ENCODE data around the gene RSPO4. TPM values are rescaled to one million over a fixed set of nuclear protein-coding genes. Genes with fewer than 3 reads are reported as not detected.

Gene RSPO4
- total and polyA plus RNA-seq, 2 of the 13 experiments (the other 11 are each of a cell fraction or from before 2014, with no cell fraction given): not detected

DNA sequence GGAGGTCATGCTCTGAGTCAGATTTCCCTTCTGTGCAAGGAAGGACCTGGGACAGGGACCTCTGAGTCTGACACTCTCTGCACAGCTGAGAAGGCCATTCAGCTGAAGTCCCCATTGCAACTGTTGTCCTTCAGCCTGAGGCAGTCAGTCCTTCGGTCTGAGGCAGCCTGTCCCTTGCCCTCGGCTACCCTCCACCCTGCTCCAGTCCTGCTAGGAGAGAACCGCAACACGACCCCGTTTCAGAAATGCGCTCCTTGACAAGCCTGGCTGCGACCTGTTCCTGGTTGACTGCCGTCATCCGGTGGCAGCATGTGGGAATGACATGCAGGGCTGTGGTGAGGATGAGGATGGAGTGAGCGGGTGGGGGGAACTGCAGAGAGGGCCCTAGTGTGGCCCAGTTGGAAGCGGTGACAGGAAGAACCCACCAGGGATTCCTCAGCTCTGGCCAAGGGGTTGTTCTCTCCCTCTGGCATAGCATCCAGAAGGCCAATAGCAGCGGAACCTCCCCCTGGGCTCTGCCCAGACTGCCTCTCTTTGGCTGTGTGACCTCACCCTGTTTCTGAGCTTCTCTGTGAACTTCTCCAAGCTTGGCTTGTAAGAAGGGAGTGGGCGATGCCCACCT lies 45.7 kb downstream of the RSPO4 start (continued):
- TF ChIP-seq, protein P1, sequence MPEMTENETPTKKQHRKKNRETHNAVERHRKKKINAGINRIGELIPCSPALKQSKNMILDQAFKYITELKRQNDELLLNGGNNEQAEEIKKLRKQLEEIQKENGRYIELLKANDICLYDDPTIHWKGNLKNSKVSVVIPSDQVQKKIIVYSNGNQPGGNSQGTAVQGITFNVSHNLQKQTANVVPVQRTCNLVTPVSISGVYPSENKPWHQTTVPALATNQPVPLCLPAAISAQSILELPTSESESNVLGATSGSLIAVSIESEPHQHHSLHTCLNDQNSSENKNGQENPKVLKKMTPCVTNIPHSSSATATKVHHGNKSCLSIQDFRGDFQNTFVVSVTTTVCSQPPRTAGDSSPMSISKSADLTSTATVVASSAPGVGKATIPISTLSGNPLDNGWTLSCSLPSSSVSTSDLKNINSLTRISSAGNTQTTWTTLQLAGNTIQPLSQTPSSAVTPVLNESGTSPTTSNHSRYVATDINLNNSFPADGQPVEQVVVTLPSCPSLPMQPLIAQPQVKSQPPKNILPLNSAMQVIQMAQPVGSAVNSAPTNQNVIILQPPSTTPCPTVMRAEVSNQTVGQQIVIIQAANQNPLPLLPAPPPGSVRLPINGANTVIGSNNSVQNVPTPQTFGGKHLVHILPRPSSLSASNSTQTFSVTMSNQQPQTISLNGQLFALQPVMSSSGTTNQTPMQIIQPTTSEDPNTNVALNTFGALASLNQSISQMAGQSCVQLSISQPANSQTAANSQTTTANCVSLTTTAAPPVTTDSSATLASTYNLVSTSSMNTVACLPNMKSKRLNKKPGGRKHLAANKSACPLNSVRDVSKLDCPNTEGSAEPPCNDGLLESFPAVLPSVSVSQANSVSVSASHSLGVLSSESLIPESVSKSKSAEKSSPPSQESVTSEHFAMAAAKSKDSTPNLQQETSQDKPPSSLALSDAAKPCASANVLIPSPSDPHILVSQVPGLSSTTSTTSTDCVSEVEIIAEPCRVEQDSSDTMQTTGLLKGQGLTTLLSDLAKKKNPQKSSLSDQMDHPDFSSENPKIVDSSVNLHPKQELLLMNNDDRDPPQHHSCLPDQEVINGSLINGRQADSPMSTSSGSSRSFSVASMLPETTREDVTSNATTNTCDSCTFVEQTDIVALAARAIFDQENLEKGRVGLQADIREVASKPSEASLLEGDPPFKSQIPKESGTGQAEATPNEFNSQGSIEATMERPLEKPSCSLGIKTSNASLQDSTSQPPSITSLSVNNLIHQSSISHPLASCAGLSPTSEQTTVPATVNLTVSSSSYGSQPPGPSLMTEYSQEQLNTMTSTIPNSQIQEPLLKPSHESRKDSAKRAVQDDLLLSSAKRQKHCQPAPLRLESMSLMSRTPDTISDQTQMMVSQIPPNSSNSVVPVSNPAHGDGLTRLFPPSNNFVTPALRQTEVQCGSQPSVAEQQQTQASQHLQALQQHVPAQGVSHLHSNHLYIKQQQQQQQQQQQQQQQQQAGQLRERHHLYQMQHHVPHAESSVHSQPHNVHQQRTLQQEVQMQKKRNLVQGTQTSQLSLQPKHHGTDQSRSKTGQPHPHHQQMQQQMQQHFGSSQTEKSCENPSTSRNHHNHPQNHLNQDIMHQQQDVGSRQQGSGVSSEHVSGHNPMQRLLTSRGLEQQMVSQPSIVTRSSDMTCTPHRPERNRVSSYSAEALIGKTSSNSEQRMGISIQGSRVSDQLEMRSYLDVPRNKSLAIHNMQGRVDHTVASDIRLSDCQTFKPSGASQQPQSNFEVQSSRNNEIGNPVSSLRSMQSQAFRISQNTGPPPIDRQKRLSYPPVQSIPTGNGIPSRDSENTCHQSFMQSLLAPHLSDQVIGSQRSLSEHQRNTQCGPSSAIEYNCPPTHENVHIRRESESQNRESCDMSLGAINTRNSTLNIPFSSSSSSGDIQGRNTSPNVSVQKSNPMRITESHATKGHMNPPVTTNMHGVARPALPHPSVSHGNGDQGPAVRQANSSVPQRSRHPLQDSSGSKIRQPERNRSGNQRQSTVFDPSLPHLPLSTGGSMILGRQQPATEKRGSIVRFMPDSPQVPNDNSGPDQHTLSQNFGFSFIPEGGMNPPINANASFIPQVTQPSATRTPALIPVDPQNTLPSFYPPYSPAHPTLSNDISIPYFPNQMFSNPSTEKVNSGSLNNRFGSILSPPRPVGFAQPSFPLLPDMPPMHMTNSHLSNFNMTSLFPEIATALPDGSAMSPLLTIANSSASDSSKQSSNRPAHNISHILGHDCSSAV (CRISPR knock-in tag; IDR thresholded peaks at IDR 0.05; ENCODE audit: borderline replicate concordance): no peak
- TF ChIP-seq TCF12 (IDR thresholded peaks at IDR 0.05): no peak
- no peak for TF ChIP-seq TCF12 (CRISPR knock-in tag; IDR thresholded peaks at IDR 0.05)
- TF ChIP-seq ZNF672 (CRISPR knock-in tag; IDR thresholded peaks at IDR 0.05): 0 out of 2 replicates have a peak, but pooled peaks have one; percentile 62
- no peak; the same call in 1 of the 2 replicates for TF ChIP-seq ZSCAN31 (CRISPR knock-in tag; IDR thresholded peaks at IDR 0.05; ENCODE audit: low read depth)
- no peak for TF ChIP-seq JDP2 (CRISPR knock-in tag; IDR thresholded peaks at IDR 0.05; ENCODE audit: borderline replicate concordance)
- peak; percentile 18 for TF ChIP-seq YY1 (IDR thresholded peaks at IDR 0.05; ENCODE audit: insufficient read depth, insufficient replicate concordance, low read depth, low read length)
- TF ChIP-seq NFIC (IDR thresholded peaks at IDR 0.05; ENCODE audit: low read length): no peak
- TF ChIP-seq SALL2 (CRISPR knock-in tag; IDR thresholded peaks at IDR 0.05): no peak; the same call in 1 of the 2 replicates
- TF ChIP-seq, protein P2, sequence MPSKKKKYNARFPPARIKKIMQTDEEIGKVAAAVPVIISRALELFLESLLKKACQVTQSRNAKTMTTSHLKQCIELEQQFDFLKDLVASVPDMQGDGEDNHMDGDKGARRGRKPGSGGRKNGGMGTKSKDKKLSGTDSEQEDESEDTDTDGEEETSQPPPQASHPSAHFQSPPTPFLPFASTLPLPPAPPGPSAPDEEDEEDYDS (CRISPR knock-in tag; IDR thresholded peaks at IDR 0.05): peak; percentile 55; the same call in 1 of the 2 replicates
- TF ChIP-seq ZNF562 (CRISPR knock-in tag; IDR thresholded peaks at IDR 0.05; ENCODE audit: borderline replicate concordance): no peak
- no peak for TF ChIP-seq MED8 (CRISPR knock-in tag; IDR thresholded peaks at IDR 0.05; ENCODE audit: insufficient replicate concordance)
- TF ChIP-seq, protein P3, sequence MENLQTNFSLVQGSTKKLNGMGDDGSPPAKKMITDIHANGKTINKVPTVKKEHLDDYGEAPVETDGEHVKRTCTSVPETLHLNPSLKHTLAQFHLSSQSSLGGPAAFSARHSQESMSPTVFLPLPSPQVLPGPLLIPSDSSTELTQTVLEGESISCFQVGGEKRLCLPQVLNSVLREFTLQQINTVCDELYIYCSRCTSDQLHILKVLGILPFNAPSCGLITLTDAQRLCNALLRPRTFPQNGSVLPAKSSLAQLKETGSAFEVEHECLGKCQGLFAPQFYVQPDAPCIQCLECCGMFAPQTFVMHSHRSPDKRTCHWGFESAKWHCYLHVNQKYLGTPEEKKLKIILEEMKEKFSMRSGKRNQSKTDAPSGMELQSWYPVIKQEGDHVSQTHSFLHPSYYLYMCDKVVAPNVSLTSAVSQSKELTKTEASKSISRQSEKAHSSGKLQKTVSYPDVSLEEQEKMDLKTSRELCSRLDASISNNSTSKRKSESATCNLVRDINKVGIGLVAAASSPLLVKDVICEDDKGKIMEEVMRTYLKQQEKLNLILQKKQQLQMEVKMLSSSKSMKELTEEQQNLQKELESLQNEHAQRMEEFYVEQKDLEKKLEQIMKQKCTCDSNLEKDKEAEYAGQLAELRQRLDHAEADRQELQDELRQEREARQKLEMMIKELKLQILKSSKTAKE (CRISPR knock-in tag; IDR thresholded peaks at IDR 0.05; ENCODE audit: borderline replicate concordance): peak; percentile 61; the same call in 1 of the 2 replicates
- TF ChIP-seq NR3C1 (CRISPR knock-in tag; IDR thresholded peaks at IDR 0.05): 0 out of 2 replicates have a peak, but pooled peaks have one; percentile 5
- TF ChIP-seq TBP (CRISPR knock-in tag; IDR thresholded peaks at IDR 0.05): no peak
- peak; percentile 36; the same call in 1 of the 2 replicates for TF ChIP-seq TSC22D2 (CRISPR knock-in tag; IDR thresholded peaks at IDR 0.05; ENCODE audit: borderline replicate concordance)
- TF ChIP-seq FOXA1 (IDR thresholded peaks at IDR 0.05): no peak
- TF ChIP-seq FOXA1 (CRISPR knock-in tag; IDR thresholded peaks at IDR 0.05): peak; percentile 16; the same call in 1 of the 2 replicates
- no peak for TF ChIP-seq ZFP90 (CRISPR knock-in tag; IDR thresholded peaks at IDR 0.05; ENCODE audit: borderline replicate concordance)
